ENCODE measurements around the gene HOXB3.

The HOXB3 gene

DNA sequence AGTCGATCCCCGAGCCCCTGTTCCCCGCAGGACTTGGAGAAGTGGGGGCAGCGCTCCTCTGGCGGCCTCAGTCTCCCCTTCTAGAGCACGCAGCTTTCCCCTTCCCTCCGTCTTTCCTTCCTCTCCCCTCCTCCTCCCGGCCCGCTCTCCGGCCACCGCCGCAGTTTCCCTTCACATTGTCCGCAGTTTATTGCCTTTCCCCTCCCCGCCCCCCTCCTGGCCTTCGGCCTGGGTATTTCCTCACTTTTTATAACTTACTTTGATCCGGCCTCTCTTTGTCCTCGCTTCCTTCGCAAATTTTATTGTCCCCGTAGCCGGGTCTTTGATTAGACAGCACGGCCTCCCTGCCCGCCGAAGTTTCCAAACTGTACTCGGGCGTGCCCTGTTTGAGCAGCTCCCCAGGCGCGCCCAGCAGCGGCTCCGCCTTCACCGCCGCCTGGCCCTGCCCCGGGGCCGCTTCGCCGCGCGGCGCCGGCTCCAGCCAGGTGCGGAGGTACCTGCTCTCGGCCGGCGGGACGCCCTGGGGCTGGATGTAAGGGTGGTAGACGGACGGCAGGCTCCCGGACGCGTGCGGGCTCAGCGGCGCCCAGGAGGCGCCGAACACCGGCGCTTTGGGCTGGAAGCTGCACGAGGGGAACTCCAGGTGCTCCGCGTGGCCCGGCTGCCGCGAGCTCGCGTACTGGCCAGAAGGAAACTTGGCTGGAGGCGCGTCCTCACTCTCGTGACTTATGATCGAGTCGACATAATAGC lies 35.6 kb upstream of the HOXB3 start:
- peak; percentile 64 for DNase-seq

DNA sequence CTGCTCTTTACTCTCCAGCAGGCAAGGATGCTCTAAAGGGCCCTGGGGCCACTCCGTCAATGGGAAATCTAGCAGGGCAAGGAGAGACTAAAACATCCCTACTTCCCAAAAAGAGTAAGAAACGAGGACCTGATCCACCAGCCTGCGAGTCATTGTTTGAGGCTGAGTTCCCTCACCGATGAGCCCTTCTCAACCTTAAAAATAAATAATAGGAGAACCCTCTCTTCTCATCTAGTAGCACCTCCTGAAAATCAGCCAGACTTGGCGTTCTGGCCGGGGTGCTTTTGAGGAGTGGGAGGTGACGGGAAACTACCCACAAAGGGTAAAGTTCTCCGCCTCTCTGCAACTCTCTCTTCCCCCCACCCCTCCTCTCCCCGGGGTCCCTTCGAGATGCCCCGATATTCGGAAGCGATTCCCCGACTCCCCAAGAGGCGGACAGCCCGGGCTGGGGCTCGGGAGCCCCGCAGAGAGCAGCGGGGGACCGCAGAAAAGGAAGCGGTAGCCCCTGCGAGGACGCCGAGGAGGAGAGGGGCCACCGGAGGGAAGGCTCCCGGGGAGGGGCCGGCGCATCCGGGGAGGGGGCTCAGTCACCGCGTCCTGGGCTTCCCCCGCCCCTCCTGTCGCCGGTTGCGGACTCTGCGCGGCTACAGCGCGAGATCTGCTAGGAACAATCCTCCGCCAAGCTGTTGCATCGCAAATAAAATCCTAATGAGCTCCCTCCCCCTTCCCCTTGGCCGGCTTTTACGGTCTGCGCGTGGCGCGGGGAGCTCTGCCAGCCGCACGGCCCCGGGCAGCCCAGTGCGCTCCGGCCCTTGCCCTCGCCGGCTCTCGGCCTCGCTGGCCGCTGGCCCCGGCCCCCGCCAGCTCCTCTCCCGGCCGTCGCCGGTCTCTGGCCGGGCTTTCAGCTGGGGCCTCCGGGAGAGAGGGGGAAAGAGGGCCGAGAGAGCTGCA lies 34.8 kb upstream of the HOXB3 start:
- DNase-seq = no peak

DNA sequence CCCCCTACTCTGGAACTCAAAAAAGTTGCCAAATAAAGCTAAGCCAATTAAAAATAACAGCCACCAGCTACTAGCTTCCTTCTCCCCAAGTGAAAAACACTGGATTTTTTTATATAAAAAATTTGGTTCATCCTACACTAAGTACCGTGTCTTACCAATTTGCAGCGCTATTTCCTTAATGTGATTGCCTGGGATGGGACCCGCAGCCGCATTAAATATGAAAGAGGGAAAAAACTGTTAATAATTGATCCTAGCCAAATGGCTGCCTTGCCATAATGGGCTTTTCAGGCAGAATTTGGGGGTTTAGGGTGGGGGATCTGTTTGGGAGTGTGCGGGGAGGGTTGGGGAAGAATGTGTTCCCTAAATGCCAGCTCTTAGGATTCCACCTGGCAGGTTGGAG lies 34.1 kb upstream of the HOXB3 start:
- no peak for DNase-seq

DNA sequence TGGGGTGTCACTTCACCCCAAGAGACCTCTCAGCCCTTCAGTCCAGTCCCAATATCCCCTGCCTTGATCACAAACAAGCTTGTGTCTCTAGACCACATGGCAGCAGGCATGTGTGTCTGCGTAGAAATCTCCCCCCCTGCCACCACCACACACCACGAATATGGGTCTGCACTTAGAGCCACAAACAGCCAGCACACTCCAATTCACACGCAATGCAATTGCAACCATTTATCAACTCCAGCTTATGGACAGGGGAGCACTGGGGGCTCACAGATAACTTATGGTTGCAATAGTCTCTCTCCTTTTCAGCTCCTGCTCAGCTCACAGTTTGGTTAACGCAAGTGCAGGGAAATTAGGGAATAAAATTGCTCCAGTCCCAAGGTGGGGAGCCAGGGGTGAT lies 33.5 kb upstream of the HOXB3 start:
- no peak for DNase-seq

DNA sequence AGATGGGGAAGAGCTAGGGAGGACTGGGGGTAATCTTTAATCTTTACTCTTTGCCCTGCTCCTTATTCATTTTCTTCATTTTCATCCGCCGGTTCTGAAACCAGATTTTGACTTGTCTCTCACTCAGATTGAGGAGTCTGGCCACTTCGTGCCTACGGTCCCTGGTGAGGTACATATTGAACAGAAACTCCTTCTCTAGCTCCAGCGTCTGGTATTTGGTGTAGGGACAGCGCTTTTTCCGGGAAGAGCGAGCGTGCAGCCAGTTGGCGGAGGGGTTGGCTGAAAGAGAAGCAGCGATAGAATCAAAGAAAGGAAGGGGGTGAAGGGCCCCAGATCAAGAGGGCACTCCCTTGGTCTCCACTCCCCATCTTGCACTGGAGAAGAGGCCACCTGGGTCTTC lies 32.8 kb upstream of the HOXB3 start:
- DNase-seq = no peak

DNA sequence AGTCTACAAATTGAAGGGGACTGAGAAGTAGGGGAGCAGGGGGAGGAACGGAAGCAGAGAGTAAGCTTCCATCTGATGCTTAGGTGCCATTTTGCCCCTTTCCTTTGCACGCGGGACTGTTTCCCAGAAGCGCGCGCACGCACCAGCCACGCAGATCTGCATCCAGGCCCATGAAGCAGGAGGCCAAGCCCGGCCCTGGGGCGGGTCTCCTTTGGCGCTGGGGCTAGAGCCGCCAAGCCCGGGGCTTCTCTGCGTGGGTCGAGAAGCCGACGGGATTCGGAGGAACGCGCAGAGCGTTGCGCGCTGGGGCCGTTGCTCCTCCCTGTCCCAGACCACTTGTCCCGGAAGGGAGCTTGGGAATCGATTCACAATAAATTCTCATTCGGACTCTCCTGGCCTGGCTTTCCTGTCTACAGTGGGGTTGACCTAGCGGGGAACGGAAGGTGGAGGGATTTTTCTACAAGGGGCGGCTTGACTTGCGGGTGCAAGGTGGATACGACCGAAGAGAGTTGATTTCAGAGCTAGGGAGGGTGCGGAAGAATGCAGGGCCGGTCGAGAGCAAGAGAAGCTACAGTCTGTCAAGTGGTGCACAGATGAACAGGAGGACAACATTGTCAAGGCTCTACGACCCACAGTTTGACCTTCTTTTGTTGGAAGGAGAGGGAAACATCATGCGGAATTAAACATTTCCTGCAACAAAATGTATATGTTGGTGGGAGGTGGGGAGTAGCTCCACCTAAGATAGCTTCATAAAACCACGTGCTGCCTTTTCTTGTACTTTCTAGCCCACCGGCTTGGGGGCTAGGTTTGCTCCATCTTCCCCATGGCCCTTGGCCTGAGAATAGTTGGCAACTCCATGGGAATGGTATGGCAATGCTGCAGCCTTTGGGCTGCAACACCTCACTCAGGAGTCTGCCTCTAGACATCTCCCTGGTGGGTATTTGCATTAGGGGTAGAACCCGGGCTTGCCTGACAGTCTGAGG lies 31.7 kb upstream of the HOXB3 start:
- no peak for DNase-seq

DNA sequence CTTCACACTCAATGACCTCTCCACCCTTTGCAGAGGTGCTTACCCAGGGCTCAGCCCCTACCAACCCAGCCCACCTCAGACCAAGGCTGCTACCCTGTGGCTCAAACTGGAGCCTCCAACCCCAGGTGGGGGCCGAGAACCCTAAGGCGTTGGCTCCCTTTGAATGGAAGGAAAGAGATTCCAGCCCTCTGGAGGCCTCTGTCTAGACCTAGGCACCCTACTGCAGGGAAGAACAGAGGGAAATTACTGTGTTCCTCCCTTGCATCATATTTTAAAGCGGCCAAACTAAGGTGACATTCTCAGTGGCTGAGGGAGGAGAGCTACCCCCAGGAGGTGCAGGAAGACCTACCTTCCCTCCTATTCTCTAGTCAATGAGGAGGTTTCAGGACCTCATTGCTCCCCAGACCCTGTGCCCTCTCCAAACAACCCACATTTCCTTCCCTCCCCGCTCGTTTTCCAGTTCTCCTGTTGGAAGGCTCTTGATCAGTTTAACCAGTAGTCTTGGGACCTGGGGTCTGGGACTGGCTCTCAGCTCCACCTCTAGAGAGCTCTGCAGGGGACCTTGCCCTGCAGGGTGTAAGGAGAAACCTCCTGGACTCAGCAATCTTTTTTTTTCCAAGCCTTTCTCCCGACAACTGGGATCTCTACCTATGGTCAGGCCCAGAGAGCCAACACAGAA lies 30.6 kb upstream of the HOXB3 start:
- no peak for DNase-seq

DNA sequence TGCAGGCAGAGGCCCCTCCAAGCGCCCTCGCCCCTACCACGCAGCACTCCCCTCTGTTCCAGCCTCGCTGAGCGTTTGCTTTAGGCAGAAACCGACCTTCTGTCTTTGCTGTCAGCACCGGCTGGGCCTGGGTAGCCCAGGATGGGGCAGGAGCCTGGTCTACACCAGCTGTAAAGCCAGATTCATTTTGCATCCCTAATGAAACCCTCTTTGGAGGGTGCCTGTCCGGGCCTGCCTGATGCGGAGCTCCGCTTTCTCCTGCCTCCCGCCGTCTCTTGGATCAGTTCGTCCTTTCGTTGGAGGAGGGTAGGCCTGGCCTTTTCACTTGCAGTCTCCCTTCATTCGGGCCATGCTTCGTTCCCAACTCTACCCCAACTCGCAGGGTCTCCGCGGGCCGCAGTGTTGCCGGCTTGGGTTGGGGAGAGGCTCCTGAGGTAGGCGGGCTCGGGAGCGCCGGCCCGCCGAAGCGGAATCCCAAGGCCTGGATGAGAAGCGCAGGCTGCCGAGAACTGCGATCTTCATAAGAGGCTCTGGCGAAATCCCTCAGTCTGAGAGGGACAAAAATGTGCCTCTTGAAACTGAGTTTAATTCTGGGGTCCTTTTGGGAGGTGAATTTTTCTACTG lies 29.9 kb upstream of the HOXB3 start:
- DNase-seq = no peak

DNA sequence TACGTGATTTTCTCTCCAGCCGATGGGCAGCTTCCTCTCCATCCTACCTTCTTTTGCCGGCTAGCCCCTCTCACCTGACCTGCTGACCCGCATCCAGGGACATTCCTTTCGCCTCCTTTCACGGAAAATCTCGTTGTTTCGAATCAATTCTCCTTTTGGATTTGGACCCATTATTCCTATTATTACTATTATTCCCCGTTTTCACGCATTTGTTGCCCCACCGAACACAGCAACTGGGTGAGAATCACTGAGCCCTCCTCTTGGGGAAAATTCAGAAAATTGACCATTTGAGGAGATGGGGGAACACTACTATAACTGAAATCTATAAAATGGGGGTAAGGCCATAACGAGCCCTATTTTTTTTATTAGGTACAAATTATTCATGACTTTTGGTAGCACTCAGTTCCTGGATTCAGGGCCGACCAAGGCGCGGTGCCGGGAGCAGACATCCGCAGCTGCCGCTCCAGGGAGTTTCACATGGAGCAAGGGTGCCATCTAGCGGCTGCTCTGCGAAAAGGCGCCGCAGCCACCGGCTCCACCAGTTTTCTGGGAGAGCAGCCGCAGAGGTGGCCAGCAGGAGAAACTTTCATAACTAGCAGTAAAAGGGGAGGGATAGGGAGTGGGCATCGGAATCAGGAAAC lies 28.3 kb upstream of the HOXB3 start:
- peak; percentile 87 for DNase-seq

DNA sequence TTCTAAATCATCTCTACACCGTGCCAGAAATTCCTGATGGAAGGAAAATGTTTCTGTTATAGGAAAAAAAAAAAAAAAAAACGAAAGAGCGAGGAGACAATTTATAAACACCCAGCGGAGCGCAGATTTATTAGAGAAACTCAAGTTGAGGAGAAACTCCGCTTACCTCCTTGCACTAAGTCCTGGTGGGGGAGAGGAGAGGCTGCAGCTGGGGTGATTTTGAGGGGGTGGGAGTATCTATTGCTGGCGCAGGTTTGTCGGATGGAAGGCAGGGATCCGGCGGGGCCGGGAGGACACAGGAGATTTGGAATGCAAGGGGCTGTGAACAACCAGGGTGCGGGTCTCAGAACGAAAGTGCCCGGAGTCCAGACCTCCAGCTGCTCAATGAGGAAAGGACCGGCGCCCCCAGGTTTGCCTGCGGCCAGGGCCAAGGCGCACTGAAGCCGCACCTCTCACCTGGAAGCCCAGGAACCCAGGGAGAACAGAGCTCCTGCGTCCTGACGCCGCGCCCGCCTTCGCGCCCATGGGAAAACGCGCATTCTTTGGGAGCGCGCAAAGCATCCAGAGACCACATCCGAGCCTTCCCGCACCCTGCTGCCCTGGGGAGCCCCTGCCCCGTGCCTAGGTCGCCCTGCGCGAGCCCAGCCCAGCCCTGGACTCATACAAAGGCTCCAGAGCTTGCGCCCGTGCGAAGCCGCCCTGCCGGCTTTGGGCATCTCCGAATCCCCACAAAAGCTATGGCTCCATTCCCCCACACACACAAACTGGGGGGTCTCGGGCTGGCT lies 27.6 kb upstream of the HOXB3 start:
- peak; percentile 20 for DNase-seq

DNA sequence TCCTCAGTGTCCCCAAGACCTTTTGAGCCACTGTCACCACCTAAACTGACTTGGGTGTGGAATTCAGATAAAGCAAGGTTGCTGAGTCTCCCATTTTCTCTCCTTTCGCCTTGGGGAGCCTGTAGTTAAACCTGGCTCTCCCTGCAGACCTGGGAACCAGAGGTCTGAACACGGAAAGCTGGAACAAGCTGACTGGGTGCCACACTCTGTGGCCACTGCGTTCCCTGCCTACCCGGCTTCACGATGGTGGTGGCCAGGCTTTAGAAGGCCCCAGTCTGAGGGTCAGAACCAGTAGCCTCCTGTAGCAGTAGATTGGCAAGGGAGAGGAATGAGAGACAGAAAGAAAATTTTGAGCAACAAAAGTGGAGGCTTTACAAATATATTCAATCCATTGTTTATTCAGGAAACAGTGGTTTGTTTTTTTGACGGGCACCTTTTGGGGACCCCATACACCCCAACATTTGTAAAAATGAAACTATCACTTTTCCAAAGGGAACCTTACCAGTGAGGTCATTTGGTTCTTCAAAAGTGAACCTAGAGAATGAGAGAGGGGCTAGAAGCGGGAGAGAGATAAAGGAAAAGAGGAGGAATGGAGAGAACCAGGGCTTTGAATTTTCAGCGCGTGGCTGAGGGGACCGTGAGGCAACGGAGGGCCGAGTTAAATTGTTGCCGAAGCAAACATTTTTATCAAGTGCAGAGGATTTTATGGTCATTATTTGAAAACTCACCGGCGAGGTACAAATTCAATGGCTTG lies 26.9 kb upstream of the HOXB3 start:
- DNase-seq = no peak

DNA sequence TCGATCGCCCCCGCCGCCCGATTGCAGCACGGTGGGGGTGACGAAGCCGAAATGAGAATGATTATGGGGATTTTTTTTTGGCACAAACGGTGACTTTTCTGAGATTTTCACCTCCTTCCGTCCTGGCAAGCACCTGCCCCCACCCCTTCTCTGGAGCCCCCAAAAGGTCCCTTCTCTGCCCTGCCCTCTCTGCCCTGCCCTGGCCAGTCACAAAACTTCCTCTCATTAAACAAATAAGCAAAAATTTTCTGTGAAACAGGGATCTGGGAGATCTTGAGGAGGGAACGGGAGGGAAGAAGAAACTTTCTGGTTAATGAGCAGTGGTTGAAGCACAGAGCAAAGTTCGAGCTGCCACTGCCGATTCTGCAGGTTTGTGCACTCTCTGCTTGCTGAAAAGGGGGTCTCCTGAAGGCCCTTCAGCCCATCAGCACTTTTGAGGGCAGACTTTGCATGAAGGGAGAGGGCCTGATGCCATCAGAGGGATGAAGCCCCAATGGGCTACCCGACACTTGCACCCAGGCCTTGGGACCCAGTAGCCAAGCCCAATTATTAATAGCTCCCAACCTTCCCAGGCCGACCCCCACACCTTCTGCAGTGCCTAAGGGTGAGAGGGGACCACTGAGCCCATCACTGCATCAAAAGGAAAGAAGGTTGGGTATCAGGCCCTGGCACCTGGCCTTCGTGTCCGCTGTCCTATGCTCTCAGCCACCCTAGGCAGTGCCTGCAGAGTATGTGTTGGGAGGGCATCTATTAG lies 26.1 kb upstream of the HOXB3 start:
- no peak for DNase-seq

DNA sequence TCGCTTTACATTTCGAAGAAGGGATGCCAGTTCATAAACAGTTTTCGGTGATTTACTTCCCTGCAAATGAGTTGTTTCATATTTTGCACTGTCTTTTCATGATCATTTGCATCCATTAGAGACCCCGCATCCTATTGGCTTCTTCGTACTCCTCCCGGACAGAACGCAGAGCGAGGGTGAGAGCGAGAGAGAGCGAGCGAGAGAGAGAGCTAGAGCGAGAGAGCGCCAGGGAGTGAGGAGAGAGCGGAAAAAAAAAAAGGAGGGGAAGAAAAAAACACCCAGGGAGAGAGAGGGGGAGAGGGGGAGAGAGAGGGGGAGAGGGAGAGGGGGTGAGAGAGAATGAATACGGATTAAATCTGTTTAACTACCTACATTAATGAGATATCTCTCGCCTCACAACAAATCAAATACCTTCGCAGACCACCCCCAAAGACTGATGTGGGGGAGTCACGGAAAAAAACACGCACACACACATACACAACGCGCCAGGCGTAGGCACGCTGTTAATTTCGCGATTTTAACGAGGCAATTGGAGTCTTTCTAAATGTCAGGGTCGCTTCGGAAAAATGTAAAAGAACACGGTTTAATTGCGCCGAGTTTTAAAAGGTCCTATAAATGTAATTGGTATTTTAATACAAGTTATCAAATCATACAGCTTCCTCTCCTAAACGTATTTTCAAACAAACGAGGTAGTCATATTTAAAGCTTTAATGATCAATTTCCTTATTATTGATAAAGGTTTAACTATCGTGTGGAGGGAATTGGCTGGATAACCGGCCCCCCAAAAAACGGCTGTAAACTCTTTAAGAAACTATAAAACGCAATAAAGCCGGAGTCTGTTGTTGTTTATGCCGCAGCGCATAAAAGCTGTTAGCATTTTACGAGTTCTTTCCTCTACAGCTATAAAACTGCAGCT lies 25.3 kb upstream of the HOXB3 start, which contains the start of gene HOXB8:
Gene HOXB8, minus strand, starts transcription at position 246 of the 916 bp plus-strand sequence. CDS start 588 bp downstream, outside the sequence.
- DNase-seq = no peak

DNA sequence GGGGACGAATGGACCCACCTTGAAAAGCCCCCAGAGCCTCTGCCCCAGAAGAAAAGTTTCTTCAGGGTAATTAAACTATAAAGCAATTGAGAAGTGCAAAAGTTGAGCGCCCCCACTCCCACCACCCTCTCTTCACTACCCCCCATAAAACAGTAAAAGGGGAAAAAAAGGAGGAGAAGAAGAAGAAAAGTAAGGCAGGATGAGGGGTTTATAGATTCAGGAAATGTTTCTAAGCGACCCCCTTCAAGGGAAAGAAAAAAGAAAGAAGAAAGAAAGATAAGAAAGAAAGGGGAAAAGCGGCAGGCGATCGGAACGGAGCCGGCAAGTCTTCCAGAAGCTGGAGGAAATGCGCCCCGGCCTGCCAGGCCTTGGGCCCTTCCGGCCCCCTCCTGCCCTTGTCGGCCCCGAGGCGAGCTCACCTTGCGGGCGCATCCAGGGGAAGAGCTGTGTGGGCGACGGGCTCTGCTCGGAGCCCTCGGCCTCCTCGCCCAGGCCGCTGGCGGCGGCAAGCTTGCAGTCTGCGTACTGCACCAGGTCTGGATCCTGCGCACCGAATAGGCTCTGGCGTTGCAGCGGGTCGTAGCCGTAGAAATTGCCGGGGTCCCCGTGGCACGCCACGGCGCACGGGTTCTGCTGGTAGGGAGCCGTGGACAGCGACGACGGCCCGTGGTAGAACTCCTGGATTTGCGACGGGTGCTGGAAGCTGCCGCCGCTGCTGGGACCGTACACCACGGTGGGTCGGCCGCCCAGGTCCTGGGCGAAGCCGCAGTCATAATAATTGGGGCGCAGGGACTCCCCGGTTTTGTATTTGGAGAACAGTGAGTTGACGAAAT lies 24.0 kb upstream of the HOXB3 start:
- peak; percentile 57 for DNase-seq

DNA sequence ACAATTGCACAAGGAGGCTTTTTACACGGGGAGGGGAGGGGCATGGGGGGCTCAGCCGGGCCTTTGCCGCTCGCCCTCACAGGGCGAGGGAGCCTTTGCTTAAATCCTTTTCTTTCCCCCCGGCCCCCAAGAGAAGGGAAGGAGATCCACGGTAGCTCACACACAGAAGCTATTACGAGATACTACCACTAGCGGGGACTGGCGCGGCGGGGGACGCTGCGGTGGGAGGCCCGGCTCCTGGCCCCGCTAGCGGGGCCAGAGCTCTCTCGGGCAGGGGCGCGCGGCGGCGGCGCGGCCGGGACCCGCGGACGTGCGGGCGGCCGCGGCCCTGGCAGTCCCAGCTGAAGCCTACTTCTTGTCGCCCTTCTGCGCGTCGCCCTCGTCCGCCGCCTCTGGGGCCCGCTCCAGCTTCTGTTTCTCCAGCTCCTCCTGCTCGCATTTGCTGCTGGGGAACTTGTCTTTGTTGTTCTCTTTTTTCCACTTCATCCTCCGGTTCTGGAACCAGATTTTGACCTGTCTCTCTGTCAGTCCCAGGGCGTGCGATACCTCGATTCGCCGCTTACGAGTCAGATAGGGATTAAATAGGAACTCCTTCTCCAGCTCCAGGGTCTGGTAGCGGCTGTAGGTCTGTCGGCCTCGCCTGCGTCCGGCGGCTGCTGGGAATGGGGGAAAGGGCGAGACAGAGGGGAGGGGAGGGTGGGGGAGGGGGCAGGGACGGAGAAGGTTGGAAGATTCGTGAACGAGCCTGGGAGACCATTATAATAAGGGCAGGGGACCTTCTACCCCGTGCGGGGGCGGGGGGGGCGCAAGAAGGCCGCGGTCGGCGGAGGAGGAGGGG lies 23.0 kb upstream of the HOXB3 start:
- peak; percentile 64 for DNase-seq

DNA sequence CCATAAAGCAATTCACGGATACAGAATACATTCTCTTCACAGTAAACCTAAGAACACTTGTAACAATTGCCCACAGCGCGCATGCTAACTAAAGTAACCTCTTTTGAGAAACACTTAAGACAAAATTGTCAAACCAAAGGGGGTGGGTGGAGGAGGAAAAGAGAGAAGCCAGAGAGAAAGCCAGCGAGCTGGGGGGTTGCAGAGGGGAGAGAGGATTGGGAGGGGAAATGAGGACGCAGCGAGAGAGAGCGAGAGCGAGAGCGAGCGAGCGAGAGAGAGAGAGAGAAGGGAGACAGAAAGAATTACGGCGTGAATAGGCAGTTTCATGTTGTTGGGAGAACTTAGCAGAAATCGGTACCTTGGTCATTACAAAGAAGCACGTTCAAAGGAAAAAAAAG lies 22.4 kb upstream of the HOXB3 start:
- DNase-seq = no peak
